ENCODE data around the gene PDE6A.
A peak's percentile ranks its signal among the peaks of the same experiment; 100 is the strongest.

The PDE6A gene

GRCh38 chr5:149841851-149842793 is 102.5 kb downstream of the PDE6A start:
- no peaks in the 10 kb centered on the region for H3K27me3 ChIP-seq (replicated peaks)
- TF ChIP-seq, protein P1, sequence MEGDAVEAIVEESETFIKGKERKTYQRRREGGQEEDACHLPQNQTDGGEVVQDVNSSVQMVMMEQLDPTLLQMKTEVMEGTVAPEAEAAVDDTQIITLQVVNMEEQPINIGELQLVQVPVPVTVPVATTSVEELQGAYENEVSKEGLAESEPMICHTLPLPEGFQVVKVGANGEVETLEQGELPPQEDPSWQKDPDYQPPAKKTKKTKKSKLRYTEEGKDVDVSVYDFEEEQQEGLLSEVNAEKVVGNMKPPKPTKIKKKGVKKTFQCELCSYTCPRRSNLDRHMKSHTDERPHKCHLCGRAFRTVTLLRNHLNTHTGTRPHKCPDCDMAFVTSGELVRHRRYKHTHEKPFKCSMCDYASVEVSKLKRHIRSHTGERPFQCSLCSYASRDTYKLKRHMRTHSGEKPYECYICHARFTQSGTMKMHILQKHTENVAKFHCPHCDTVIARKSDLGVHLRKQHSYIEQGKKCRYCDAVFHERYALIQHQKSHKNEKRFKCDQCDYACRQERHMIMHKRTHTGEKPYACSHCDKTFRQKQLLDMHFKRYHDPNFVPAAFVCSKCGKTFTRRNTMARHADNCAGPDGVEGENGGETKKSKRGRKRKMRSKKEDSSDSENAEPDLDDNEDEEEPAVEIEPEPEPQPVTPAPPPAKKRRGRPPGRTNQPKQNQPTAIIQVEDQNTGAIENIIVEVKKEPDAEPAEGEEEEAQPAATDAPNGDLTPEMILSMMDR (IDR thresholded peaks at IDR 0.05; ENCODE audit: low read depth, low read length, missing control alignments): no peak
- no peak for DNase-seq
- H3K36me3 ChIP-seq (replicated peaks): no peaks in the 10 kb centered on the region
- no peak overlapping the region for H3K27ac ChIP-seq
- in situ Hi-C loops (cut with HindIII; ENCODE audit: low pct_ligation_motif_present, low sequenced_read_pairs): loop anchor here (25.0 kb wide), 1 partner anchor 205 kb away; no protein-coding TSS in a partner anchor
- no peak overlapping the region for H3K4me3 ChIP-seq (ENCODE audit: low read depth, low read length)

GRCh38 chr5:149840226-149840825 is 104.3 kb downstream of the PDE6A start:
- H3K27ac ChIP-seq: no peak overlapping the region
- in situ Hi-C loops (cut with HindIII; ENCODE audit: low pct_ligation_motif_present, low sequenced_read_pairs): loop anchor here (25.0 kb wide), 1 partner anchor 203 kb away; no protein-coding TSS in a partner anchor
- no peaks in the 10 kb centered on the region for H3K36me3 ChIP-seq (replicated peaks)
- no peak for DNase-seq
- H3K27me3 ChIP-seq (replicated peaks): no peaks in the 10 kb centered on the region
- no peak overlapping the region for H3K4me3 ChIP-seq (ENCODE audit: low read depth, low read length)
- TF ChIP-seq, protein P1 (IDR thresholded peaks at IDR 0.05; ENCODE audit: low read depth, low read length, missing control alignments): no peak

DNA sequence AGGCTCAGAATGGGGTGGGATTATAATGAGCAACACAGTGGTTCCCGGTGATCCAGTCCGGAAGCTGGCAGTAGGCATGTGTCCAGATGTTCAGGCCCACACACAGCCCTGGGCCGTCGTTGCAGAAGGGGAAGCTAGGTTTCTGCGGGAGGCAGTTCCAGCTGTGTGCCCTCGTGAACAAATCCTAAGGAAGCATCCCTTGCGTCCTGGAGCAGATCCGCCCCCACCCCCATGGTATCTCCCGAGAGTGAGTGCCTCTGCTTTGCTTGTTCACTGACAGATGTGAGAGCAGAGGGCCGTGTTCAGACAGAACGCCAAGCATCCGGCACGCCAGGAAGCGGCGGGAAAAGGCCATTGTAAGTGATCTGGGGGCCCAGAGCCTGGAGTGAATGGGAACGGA is 104.8 kb downstream of the PDE6A start:
- TF ChIP-seq, protein P1 (IDR thresholded peaks at IDR 0.05; ENCODE audit: low read depth, low read length, missing control alignments): no peak
- H3K27ac ChIP-seq: no peak overlapping the region
- H3K4me3 ChIP-seq (ENCODE audit: low read depth, low read length): no peak overlapping the region
- H3K36me3 ChIP-seq (replicated peaks): no peaks in the 10 kb centered on the region
- in situ Hi-C loops (cut with HindIII; ENCODE audit: low pct_ligation_motif_present, low sequenced_read_pairs): loop anchor here (25.0 kb wide), 1 partner anchor 202 kb away; no protein-coding TSS in a partner anchor
- H3K27me3 ChIP-seq (replicated peaks): no peaks in the 10 kb centered on the region
- no peak for DNase-seq

- TF ChIP-seq, protein P1 (IDR thresholded peaks at IDR 0.05; ENCODE audit: low read depth, low read length, missing control alignments): no peak
- H3K27ac ChIP-seq: no peak overlapping the region
- H3K4me3 ChIP-seq (ENCODE audit: low read depth, low read length): no peak overlapping the region
- H3K36me3 ChIP-seq (replicated peaks): no peaks in the 10 kb centered on the region
- in situ Hi-C loops (cut with HindIII; ENCODE audit: low pct_ligation_motif_present, low sequenced_read_pairs): loop anchor here (25.0 kb wide), 1 partner anchor 202 kb away; no protein-coding TSS in a partner anchor
- no peaks in the 10 kb centered on the region for H3K27me3 ChIP-seq (replicated peaks)
- DNase-seq: peak; percentile 65
These were observed 105.5 kb downstream of the PDE6A start for GRCh38 chr5:149838881-149839739.

- TF ChIP-seq, protein P1 (IDR thresholded peaks at IDR 0.05; ENCODE audit: low read depth, low read length, missing control alignments): peak; percentile 95
- peak; percentile 67 for DNase-seq
- no peak overlapping the region for H3K27ac ChIP-seq
- H3K36me3 ChIP-seq (replicated peaks): no peaks in the 10 kb centered on the region
- in situ Hi-C loops (cut with HindIII; ENCODE audit: low pct_ligation_motif_present, low sequenced_read_pairs): loop anchor here (25.0 kb wide), 1 partner anchor 200 kb away; no protein-coding TSS in a partner anchor
- H3K27me3 ChIP-seq (replicated peaks): no peaks in the 10 kb centered on the region
- H3K4me3 ChIP-seq (ENCODE audit: low read depth, low read length): no peak overlapping the region
These were observed 106.8 kb downstream of the PDE6A start for GRCh38 chr5:149837680-149838269.

All from brain microvascular endothelial cell (primary cell).